ENCODE measurements around the gene CMTM7.
A peak's percentile ranks its signal among the peaks of the same experiment; 100 is the strongest.

Gene CMTM7

GRCh38 chr3:32493437-32494414, 102.1 kb downstream of the CMTM7 start:
- no peak for DNase-seq

DNA sequence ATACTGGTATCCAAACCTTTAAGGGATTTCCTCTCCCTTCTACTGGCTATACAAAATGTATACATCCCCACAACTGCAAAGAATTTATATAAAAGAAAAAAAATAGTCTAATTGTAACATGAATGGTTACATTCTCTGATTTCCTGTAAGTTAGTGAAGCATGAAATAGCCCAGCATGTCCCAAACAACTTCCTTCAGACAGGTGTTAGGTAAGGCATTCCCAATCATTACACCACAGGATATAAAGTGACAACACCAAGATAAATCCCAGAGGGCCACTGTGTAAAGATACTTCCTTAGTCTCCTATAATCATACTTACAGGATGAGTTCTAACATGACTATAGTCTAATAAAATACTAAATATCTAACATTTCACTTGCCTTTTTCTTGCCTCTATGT, 103.4 kb downstream of the CMTM7 start:
- no peak for DNase-seq

DNA sequence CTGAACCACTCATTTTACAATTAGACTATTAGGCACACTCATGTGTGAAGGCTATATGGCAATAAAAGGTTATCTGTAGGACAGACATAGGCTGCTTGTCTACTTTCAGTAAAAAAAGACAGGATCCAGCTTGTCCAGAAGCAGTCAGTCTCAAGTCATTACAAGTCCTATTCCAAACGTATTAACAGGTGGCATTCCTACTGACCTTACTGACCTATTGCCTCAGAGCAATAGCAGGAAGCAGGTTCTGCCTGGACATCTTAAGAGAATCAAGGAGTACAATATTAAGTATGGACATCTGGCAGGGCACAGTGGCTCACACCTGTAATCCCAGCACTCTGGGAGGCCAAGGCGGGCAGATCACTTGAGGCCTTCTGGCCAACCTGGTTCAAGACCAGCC, 104.0 kb downstream of the CMTM7 start:
- DNase-seq, result no peak

DNA sequence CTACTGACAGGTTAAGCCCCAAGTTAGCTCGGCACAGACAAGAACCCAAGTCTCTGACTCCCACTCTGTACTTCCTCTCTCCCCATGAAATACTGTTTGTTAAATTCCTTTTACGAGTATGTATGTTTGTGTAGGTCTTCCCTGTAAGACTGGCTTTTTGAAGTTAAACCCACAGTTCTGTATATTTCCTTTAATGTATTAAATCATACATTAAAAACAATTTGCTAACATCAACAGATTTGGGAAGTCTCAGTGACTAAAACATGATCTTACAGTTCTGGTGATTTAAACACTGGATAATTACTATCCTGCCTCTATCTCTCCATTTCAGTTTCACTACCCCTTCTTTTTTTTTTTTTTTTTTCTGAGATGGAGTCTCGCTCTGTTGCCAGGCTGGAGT, 106.6 kb downstream of the CMTM7 start:
- no peak for DNase-seq

DNA sequence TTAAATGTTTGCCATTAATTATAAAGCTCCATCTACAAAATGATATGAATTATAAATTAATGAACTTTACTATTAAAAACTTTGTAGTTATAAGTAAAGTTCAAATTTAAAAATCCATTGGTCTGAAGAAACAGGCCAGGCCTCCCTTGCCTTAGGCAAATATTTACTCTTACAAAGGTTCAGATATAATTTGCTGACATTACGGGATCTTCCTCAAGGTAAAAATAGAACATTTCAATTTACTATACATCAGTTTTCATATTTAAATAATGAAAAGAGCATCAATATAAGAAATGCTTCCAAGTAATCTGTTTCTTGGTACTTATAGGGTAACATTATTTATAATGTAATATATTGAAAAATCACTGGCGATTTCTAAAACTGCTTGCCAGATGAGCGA, 107.3 kb downstream of the CMTM7 start:
- no peak for DNase-seq

GRCh38 chr3:32499585-32499984, 107.9 kb downstream of the CMTM7 start:
- DNase-seq, result no peak

- DNase-seq, result no peak
Observed at GRCh38 chr3:32500231-32500630, 108.6 kb downstream of the CMTM7 start.

- DNase-seq, result no peak
Observed at GRCh38 chr3:32500880-32501782, 109.5 kb downstream of the CMTM7 start.

DNA sequence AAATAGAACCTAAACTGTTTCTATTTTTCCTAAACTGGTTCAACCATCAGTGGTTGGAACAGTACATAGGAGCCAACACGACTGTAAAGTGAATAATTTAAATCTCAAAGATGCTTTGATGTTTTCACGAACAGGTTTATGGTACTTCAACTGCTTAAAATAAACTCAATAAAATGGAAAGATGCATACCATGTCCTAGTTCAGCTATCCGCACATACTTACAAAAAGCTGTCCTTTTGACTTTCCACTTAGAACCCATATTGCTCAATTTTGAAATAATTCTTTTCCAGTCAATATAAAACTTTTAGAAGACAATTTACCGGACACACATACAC, 110.1 kb downstream of the CMTM7 start:
- DNase-seq, result no peak

DNA sequence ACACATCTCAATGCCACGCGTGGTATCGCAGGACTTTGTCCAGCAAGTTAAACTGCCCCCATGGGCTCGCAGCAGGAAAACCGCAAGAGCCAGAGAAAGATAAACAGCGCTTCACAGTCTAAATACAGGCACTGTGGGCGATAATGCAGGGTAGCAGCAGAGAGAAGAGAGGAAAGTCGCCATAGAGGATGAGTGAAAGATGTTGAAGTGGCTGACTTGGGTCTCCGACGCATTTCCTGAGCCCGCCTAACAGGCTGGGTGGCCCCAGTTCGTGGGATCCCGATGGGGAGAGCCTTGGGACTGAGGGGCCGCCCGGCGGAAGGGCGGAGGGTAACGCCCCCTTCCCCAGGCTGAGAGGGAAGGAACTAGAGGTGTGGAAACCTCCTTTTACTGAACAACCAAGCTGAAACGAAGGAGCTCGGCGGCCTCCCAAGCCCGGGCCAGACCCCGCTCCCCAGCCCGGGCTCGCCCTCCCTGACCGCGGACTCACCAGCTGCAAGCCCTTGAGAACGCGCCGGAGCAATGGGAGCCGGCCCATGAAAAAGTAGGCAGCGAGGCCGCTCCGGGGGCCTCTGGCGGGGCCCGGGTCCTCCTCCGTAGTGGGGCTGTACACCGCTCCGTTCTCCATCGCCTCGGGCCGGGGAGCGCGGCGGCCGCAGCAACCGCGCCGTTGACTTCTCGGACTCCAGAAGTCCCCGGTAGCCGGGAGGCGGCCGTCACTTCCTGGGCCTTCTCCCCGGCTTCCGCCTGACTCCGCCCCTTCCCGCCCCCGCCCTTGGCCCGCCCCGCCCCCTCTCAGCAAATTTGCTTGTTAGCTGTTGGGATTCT, 110.7 kb downstream of the CMTM7 start, which contains the start of gene CMTM6:
CMTM6 (minus strand) TSS at position 735 of the 828 bp plus-strand sequence; CDS start at position 628, 107 bp downstream.
- DNase-seq, result peak; percentile 68

- DNase-seq, result no peak
Observed at GRCh38 chr3:32502946-32503286, 111.3 kb downstream of the CMTM7 start.
